SK-N-MC (cell line): Measurements from ENCODE around the gene PPP4R1.

Experiments used
- DNase-seq: peaks from one replicate; pipeline ENCODE4 v3.0.0-alpha.2; 2011; ENCODE audit warnings: low read depth, low spot score
- H3K27ac ChIP-seq: fragments of 200-600 bp; sonication (generic); 2 replicates; pipeline ENCODE4 v1.5.1; 2016; ENCODE audit warnings: mixed run types
- H3K36me3 ChIP-seq: fragments of 200-600 bp; sonication (generic); 2 replicates; pipeline ENCODE4 v1.6.1; 2017; ENCODE audit warnings: antibody characterized with exemption, low read length, mixed read lengths; ENCODE audit not compliant: insufficient read depth
- H3K4me3 ChIP-seq: fragments of 200-600 bp; sonication (generic); 2 replicates; pipeline ENCODE4 v1.5.1; 2016
- H3K9ac ChIP-seq: fragments of 200-600 bp; sonication (generic); 2 replicates; pipeline ENCODE4 v1.8.0; 2017; ENCODE audit warnings: mixed run types, mixed read lengths; ENCODE audit not compliant: insufficient read length
- H3K9me3 ChIP-seq: fragments of 200-600 bp; sonication (generic); 2 replicates; pipeline ENCODE4 v1.6.1; 2017; ENCODE audit warnings: low read depth, mild to moderate bottlenecking, antibody characterized with exemption, low read length, moderate library complexity, mixed read lengths
- EZH2 ChIP-seq: fragments of 200-600 bp; sonication (generic); IDR thresholded peaks from one replicate; pipeline ENCODE4 v1.6.1; 2017; ENCODE audit warnings: antibody characterized with exemption
- FOXP2 ChIP-seq: optimal IDR thresholded peaks from 2 replicates; pipeline ENCODE3; 2011; ENCODE audit warnings: mild to moderate bottlenecking, moderate library complexity; ENCODE audit not compliant: insufficient read depth; ENCODE audit errors: extremely low read length, control extremely low read depth
- POLR2AphosphoS5 ChIP-seq: IDR thresholded peaks from 2 replicates; pipeline ENCODE4 v1.6.1; 2012; ENCODE audit warnings: mild to moderate bottlenecking, low read depth, low read length, borderline replicate concordance

PPP4R1 gene

DNA sequence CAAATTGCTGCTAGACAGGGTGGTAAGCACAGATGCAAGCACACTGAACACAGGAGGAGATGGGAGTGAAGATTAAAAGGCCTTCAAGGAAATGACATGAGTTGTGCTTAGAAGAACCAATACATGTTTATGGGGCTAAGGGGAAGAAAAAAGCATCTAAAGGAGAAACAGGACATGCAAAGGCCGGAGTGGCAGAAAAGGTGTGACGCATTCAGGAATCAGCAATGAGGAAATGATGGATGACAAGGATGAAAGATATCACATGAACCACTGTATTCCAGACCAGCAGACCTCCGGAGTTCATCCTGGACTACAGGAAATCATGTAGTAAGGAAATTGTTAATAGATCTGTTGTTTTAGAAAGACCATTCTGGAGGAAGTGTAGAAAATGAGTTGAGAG lies 42.8 kb downstream of the PPP4R1 start:
- Histone ChIP-seq H3K27ac (no peak overlapping the region), H3K36me3 (peaks cover 60% of the 10 kb centered on the region), H3K9me3 (no peaks in the 10 kb centered on the region), H3K4me3 (no peak overlapping the region), H3K9ac (no peak overlapping the region)
- no peak for TF ChIP-seq FOXP2
- no peak for TF ChIP-seq EZH2
- no peak for TF ChIP-seq POLR2AphosphoS5
- no peak for DNase-seq

DNA sequence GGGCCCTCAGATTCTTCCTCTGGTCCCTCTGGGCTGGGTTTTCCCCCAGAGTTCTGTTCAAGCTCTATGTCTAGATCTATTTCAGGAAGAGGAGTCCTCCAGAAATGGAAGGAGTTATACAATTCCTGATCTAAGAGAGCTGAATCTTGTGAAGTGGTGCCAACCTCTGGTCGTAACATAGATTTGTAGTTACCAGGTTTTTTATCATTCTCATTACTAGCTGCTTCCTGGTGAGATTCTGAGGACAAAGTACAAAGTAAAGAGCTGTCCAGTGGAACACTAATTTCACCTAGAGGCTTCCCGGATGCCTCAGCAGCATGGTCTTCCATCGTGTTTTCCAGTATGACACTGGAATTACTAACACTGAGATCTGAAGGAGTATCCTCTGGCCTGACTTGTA lies 44.1 kb downstream of the PPP4R1 start:
- TF ChIP-seq POLR2AphosphoS5 (no peak), FOXP2 (no peak)
- Histone ChIP-seq H3K4me3 (no peak overlapping the region), H3K27ac (no peak overlapping the region), H3K36me3 (peaks cover 49% of the 10 kb centered on the region), H3K9me3 (no peaks in the 10 kb centered on the region), H3K9ac (no peak overlapping the region)
- no peak for DNase-seq

GRCh38 chr18:9569178-9569577 lies 45.2 kb downstream of the PPP4R1 start:
- Histone ChIP-seq H3K36me3 (peaks cover 47% of the 10 kb centered on the region), H3K27ac (no peak overlapping the region)

GRCh38 chr18:9568186-9568585 lies 46.2 kb downstream of the PPP4R1 start:
- TF ChIP-seq EZH2 (no peak), FOXP2 (no peak), POLR2AphosphoS5 (no peak)
- Histone ChIP-seq H3K4me3 (no peak overlapping the region), H3K9me3 (no peaks in the 10 kb centered on the region), H3K9ac (no peak overlapping the region), H3K36me3 (peaks cover 53% of the 10 kb centered on the region), H3K27ac (no peak overlapping the region)
- DNase-seq = no peak

More at GRCh38 chr18:9569178-9569577, 45.2 kb downstream of the PPP4R1 start:
- H3K9ac ChIP-seq = no peak overlapping the region
- TF ChIP-seq POLR2AphosphoS5 = no peak
- no peak for TF ChIP-seq FOXP2
- no peak for DNase-seq
- no peak overlapping the region for H3K4me3 ChIP-seq
- no peaks in the 10 kb centered on the region for H3K9me3 ChIP-seq

DNA sequence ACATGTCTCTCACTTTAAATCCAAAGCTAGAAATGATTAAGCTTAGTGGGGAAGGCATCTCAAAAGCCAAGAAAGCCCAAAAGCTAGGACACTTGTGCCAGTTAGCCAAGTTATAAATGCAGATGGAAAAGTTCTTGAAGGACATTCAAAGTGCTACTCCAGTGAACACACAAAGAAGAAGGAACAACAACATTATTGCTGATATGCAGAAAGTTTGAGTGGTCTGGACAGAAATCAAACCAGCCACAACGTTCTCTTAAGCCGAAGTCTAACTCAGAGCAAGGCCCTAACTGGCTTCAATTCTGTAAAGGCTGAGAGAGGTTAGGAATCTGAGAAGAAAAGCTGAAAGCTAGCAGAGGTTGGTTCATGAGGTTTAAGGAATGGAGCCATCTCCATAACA lies 49.0 kb downstream of the PPP4R1 start:
- no peak for DNase-seq

GRCh38 chr18:9563331-9563730 lies 51.0 kb downstream of the PPP4R1 start:
- no peak for DNase-seq
- TF ChIP-seq FOXP2 (no peak), POLR2AphosphoS5 (no peak), EZH2 (no peak)
- Histone ChIP-seq H3K9me3 (no peaks in the 10 kb centered on the region), H3K9ac (no peak overlapping the region), H3K36me3 (peaks cover 54% of the 10 kb centered on the region), H3K27ac (no peak overlapping the region), H3K4me3 (no peak overlapping the region)

More for the DNA sequence above, 49.0 kb downstream of the PPP4R1 start:
- TF ChIP-seq EZH2 = no peak
- no peak for TF ChIP-seq FOXP2
- TF ChIP-seq POLR2AphosphoS5 = no peak
- Histone ChIP-seq H3K4me3 (no peak overlapping the region), H3K9ac (no peak overlapping the region), H3K9me3 (no peaks in the 10 kb centered on the region), H3K27ac (no peak overlapping the region), H3K36me3 (peaks cover 59% of the 10 kb centered on the region)

DNA sequence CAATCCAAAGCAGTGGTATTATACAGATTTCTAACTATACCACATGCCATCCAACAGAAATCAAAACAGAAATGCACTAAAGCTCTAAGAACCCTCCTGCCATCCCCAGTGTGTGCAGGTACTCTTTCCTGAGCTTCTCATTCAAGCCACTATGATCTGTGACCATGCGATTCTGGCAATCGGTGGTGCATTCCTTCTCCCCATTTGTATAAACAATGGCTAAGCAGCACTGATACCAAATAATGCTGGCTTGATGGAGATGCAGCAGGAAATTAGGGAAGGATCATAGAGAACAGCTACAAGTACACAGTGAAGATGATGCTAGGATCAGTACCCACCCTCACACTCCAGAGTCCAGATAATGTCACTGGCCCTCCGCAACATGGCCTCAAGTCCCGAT lies 51.8 kb downstream of the PPP4R1 start:
- no peaks in the 10 kb centered on the region for H3K9me3 ChIP-seq
- H3K4me3 ChIP-seq = no peak overlapping the region
- H3K36me3 ChIP-seq = peaks cover 51% of the 10 kb centered on the region
- H3K9ac ChIP-seq = no peak overlapping the region
- DNase-seq = no peak
- TF ChIP-seq FOXP2 = no peak
- TF ChIP-seq EZH2 = no peak
- no peak for TF ChIP-seq POLR2AphosphoS5
- H3K27ac ChIP-seq = no peak overlapping the region

- no peak overlapping the region for H3K27ac ChIP-seq
- H3K4me3 ChIP-seq = no peak overlapping the region
- no peak for TF ChIP-seq EZH2
- TF ChIP-seq POLR2AphosphoS5 = no peak
- TF ChIP-seq FOXP2 = no peak
- no peak overlapping the region for H3K9ac ChIP-seq
- H3K9me3 ChIP-seq = no peaks in the 10 kb centered on the region
- peaks cover 54% of the 10 kb centered on the region for H3K36me3 ChIP-seq
- no peak for DNase-seq
Measured at GRCh38 chr18:9561759-9562158, 52.6 kb downstream of the PPP4R1 start.

DNA sequence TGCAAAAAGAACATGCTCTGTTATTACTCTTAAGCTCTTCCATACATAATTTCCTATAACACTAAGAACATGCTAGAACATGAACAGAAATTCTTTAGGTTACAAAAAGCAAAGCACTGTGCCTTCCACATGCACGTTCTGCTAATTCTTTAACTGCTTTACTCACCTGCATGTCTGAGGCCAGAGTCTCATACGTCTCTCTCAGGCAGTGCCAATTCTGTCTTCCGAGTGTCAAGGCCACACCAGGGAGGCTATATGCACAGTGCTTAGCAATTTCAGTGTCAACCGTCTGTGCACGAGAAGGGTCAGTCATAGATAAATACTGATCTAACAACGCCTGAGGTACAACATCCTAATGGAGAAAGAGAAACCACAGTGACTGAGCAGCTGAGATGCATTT lies 55.1 kb downstream of the PPP4R1 start:
- no peak for DNase-seq
- Histone ChIP-seq H3K9ac (no peak overlapping the region), H3K36me3 (peaks cover 72% of the 10 kb centered on the region), H3K9me3 (no peaks in the 10 kb centered on the region), H3K27ac (no peak overlapping the region), H3K4me3 (no peak overlapping the region)
- TF ChIP-seq EZH2 (no peak), POLR2AphosphoS5 (no peak), FOXP2 (no peak)
